ENCODE results near the gene PEX6. TPM values are rescaled to one million over a fixed set of nuclear protein-coding genes. Genes with fewer than 3 reads are reported as not detected.
"Not testable (repeated sequence)": the region's sequence is repeated elsewhere in the genome, so short reads cannot be mapped to it uniquely, and the experiment has no call there.

PEX6 gene
- total RNA-seq, 1 donor from 2014 or later = 32.4 TPM

GRCh38 chr6:43005844-43006243, 26.9 kb upstream of the PEX6 start:
- no peaks in the 10 kb centered on the region for H3K27me3 ChIP-seq (ENCODE audit: control insufficient read depth in 3 of 3, insufficient read depth in 3 of 3, low read length in 3 of 3)
- H3K36me3 ChIP-seq (ENCODE audit: control insufficient read depth in 3 of 3, insufficient read depth in 3 of 3, low read length in 3 of 3) = peaks cover 38 to 48% (median 41%) of the 10 kb centered on the region in 3 donors
- H3K4me1 ChIP-seq (ENCODE audit: control insufficient read depth in 3 of 3, insufficient read depth in 3 of 3, low read length in 3 of 3) = no peaks in the 10 kb centered on the region
- H3K9ac ChIP-seq (ENCODE audit: low read depth in 1 of 3, low read length in 3 of 3) = no peak overlapping the region
- no peak overlapping the region for H3K4me3 ChIP-seq (ENCODE audit: low read length in 3 of 3)
- no peaks in the 10 kb centered on the region for H3K9me3 ChIP-seq (ENCODE audit: control insufficient read depth in 3 of 3, low read length in 3 of 3)
- H3K27ac ChIP-seq (ENCODE audit: low read depth, low read length) = no peak overlapping the region

- Histone ChIP-seq H3K9me3 (ENCODE audit: control insufficient read depth in 3 of 3, low read length in 3 of 3) (no peaks in the 10 kb centered on the region), H3K27ac (ENCODE audit: low read depth, low read length) (no peak overlapping the region), H3K4me1 (ENCODE audit: control insufficient read depth in 3 of 3, insufficient read depth in 3 of 3, low read length in 3 of 3) (peaks cover 0 to 2% (median 0%) of the 10 kb centered on the region in 3 donors), H3K9ac (ENCODE audit: low read depth in 1 of 3, low read length in 3 of 3) (no peak overlapping the region), H3K36me3 (ENCODE audit: control insufficient read depth in 3 of 3, insufficient read depth in 3 of 3, low read length in 3 of 3) (peaks cover 2 to 11% (median 3%) of the 10 kb centered on the region in 3 donors), H3K4me3 (ENCODE audit: low read length in 3 of 3) (no peak overlapping the region), H3K27me3 (ENCODE audit: control insufficient read depth in 3 of 3, insufficient read depth in 3 of 3, low read length in 3 of 3) (no peaks in the 10 kb centered on the region)
Observed at GRCh38 chr6:43001843-43002242, 22.9 kb upstream of the PEX6 start.

GRCh38 chr6:42998205-42998604, 19.2 kb upstream of the PEX6 start:
- H3K27me3 ChIP-seq (ENCODE audit: control insufficient read depth in 3 of 3, insufficient read depth in 3 of 3, low read length in 3 of 3) = not testable (repeated sequence)

GRCh38 chr6:42996513-42996912, 17.5 kb upstream of the PEX6 start:
- H3K27me3 ChIP-seq (ENCODE audit: control insufficient read depth in 3 of 3, insufficient read depth in 3 of 3, low read length in 3 of 3) = no peaks in the 10 kb centered on the region
- no peak overlapping the region for H3K9ac ChIP-seq (ENCODE audit: low read depth in 1 of 3, low read length in 3 of 3)
- peaks cover 2 to 9% (median 3%) of the 10 kb centered on the region in 3 donors for H3K36me3 ChIP-seq (ENCODE audit: control insufficient read depth in 3 of 3, insufficient read depth in 3 of 3, low read length in 3 of 3)
- no peak overlapping the region for H3K4me3 ChIP-seq (ENCODE audit: low read length in 3 of 3)
- peaks cover 0 to 2% (median 0%) of the 10 kb centered on the region in 3 donors for H3K4me1 ChIP-seq (ENCODE audit: control insufficient read depth in 3 of 3, insufficient read depth in 3 of 3, low read length in 3 of 3)
- H3K9me3 ChIP-seq (ENCODE audit: control insufficient read depth in 3 of 3, low read length in 3 of 3) = no peaks in the 10 kb centered on the region
- H3K27ac ChIP-seq (ENCODE audit: low read depth, low read length) = no peak overlapping the region

More at GRCh38 chr6:42998205-42998604, 19.2 kb upstream of the PEX6 start:
- not testable (repeated sequence) for H3K4me3 ChIP-seq (ENCODE audit: low read length in 3 of 3); H3K27ac ChIP-seq (ENCODE audit: low read depth, low read length); H3K9me3 ChIP-seq (ENCODE audit: control insufficient read depth in 3 of 3, low read length in 3 of 3); H3K36me3 ChIP-seq (ENCODE audit: control insufficient read depth in 3 of 3, insufficient read depth in 3 of 3, low read length in 3 of 3); H3K9ac ChIP-seq (ENCODE audit: low read depth in 1 of 3, low read length in 3 of 3); H3K4me1 ChIP-seq (ENCODE audit: control insufficient read depth in 3 of 3, insufficient read depth in 3 of 3, low read length in 3 of 3)

- no peak overlapping the region for H3K4me3 ChIP-seq (ENCODE audit: low read length in 3 of 3)
- no peak overlapping the region for H3K9ac ChIP-seq (ENCODE audit: low read depth in 1 of 3, low read length in 3 of 3)
- no peak overlapping the region for H3K27ac ChIP-seq (ENCODE audit: low read depth, low read length)
- peaks cover 11 to 35% (median 24%) of the 10 kb centered on the region in 3 donors for H3K36me3 ChIP-seq (ENCODE audit: control insufficient read depth in 3 of 3, insufficient read depth in 3 of 3, low read length in 3 of 3)
- no peaks in the 10 kb centered on the region for H3K9me3 ChIP-seq (ENCODE audit: control insufficient read depth in 3 of 3, low read length in 3 of 3)
- H3K4me1 ChIP-seq (ENCODE audit: control insufficient read depth in 3 of 3, insufficient read depth in 3 of 3, low read length in 3 of 3) = peaks cover 0 to 5% (median 5%) of the 10 kb centered on the region in 3 donors
- H3K27me3 ChIP-seq (ENCODE audit: control insufficient read depth in 3 of 3, insufficient read depth in 3 of 3, low read length in 3 of 3) = no peaks in the 10 kb centered on the region
Observed at GRCh38 chr6:42993445-42993844, 14.5 kb upstream of the PEX6 start.

GRCh38 chr6:42989923-42990322, 10.9 kb upstream of the PEX6 start:
- no peak overlapping the region for H3K27ac ChIP-seq (ENCODE audit: low read depth, low read length)
- no peaks in the 10 kb centered on the region for H3K9me3 ChIP-seq (ENCODE audit: control insufficient read depth in 3 of 3, low read length in 3 of 3)
- H3K27me3 ChIP-seq (ENCODE audit: control insufficient read depth in 3 of 3, insufficient read depth in 3 of 3, low read length in 3 of 3) = no peaks in the 10 kb centered on the region
- H3K4me3 ChIP-seq (ENCODE audit: low read length in 3 of 3) = no peak overlapping the region
- peaks cover 11 to 39% (median 27%) of the 10 kb centered on the region in 3 donors for H3K36me3 ChIP-seq (ENCODE audit: control insufficient read depth in 3 of 3, insufficient read depth in 3 of 3, low read length in 3 of 3)
- peaks cover 28 to 34% (median 30%) of the 10 kb centered on the region in 3 donors for H3K4me1 ChIP-seq (ENCODE audit: control insufficient read depth in 3 of 3, insufficient read depth in 3 of 3, low read length in 3 of 3)
- no peak overlapping the region for H3K9ac ChIP-seq (ENCODE audit: low read depth in 1 of 3, low read length in 3 of 3)

GRCh38 chr6:42988486-42989020, 9.6 kb upstream of the PEX6 start:
- Histone ChIP-seq H3K27me3 (ENCODE audit: control insufficient read depth in 3 of 3, insufficient read depth in 3 of 3, low read length in 3 of 3) (no peaks in the 10 kb centered on the region), H3K27ac (ENCODE audit: low read depth, low read length) (no peak overlapping the region), H3K4me1 (ENCODE audit: control insufficient read depth in 3 of 3, insufficient read depth in 3 of 3, low read length in 3 of 3) (peaks cover 34 to 39% (median 35%) of the 10 kb centered on the region in 3 donors), H3K36me3 (ENCODE audit: control insufficient read depth in 3 of 3, insufficient read depth in 3 of 3, low read length in 3 of 3) (peaks cover 11 to 37% (median 27%) of the 10 kb centered on the region in 3 donors), H3K9me3 (ENCODE audit: control insufficient read depth in 3 of 3, low read length in 3 of 3) (no peaks in the 10 kb centered on the region), H3K4me3 (ENCODE audit: low read length in 3 of 3) (no peak overlapping the region), H3K9ac (ENCODE audit: low read depth in 1 of 3, low read length in 3 of 3) (no peak overlapping the region)

GRCh38 chr6:42987533-42988451, 8.8 kb upstream of the PEX6 start:
- Histone ChIP-seq H3K27me3 (ENCODE audit: control insufficient read depth in 3 of 3, insufficient read depth in 3 of 3, low read length in 3 of 3) (no peaks in the 10 kb centered on the region), H3K27ac (ENCODE audit: low read depth, low read length) (no peak overlapping the region), H3K9ac (ENCODE audit: low read depth in 1 of 3, low read length in 3 of 3) (no peak overlapping the region), H3K4me1 (ENCODE audit: control insufficient read depth in 3 of 3, insufficient read depth in 3 of 3, low read length in 3 of 3) (peaks cover 35 to 39% (median 39%) of the 10 kb centered on the region in 3 donors), H3K36me3 (ENCODE audit: control insufficient read depth in 3 of 3, insufficient read depth in 3 of 3, low read length in 3 of 3) (peaks cover 11 to 34% (median 27%) of the 10 kb centered on the region in 3 donors), H3K4me3 (ENCODE audit: low read length in 3 of 3) (no peak overlapping the region), H3K9me3 (ENCODE audit: control insufficient read depth in 3 of 3, low read length in 3 of 3) (no peaks in the 10 kb centered on the region)

- peak overlapping the region; percentile 76 to 87 (median 81) for H3K4me3 ChIP-seq (ENCODE audit: low read length in 3 of 3)
- H3K9ac ChIP-seq (ENCODE audit: low read depth in 1 of 3, low read length in 3 of 3) = peak overlapping the region; percentile 83 to 93 (median 89)
- no peaks in the 10 kb centered on the region for H3K9me3 ChIP-seq (ENCODE audit: control insufficient read depth in 3 of 3, low read length in 3 of 3)
- peaks cover 7 to 19% (median 13%) of the 10 kb centered on the region in 3 donors for H3K36me3 ChIP-seq (ENCODE audit: control insufficient read depth in 3 of 3, insufficient read depth in 3 of 3, low read length in 3 of 3)
- peak overlapping the region; percentile 73 for H3K27ac ChIP-seq (ENCODE audit: low read depth, low read length)
- no peaks in the 10 kb centered on the region for H3K27me3 ChIP-seq (ENCODE audit: control insufficient read depth in 3 of 3, insufficient read depth in 3 of 3, low read length in 3 of 3)
- peaks cover 35 to 42% (median 40%) of the 10 kb centered on the region in 3 donors for H3K4me1 ChIP-seq (ENCODE audit: control insufficient read depth in 3 of 3, insufficient read depth in 3 of 3, low read length in 3 of 3)
Observed at GRCh38 chr6:42984924-42985475, 6.0 kb upstream of the PEX6 start.
